ENCODE results near the gene GLB1L2. TPM values are rescaled to one million over a fixed set of nuclear protein-coding genes. Genes with fewer than 3 reads are reported as not detected.

Gene GLB1L2
- total and polyA plus RNA-seq, 2 donors: 1.5 to 8.1 TPM

DNA sequence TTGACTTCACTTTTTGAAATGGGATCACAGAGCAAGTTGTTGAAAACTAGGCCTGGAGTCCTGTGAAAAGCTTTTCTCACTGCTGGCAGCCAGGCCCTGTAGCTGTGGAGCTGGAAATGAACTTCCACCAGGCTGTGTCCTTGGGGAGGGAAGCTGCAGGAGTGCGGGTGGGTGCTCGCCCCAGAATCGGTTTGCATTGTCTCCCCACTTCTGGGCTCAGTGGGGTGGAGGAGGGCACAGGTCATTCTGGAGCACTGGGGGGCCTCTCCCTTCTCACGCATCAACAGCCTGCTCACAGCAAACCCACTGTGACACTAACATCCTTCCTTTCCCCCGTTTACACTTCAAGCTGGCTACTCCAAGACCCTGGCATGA lies 15.2 kb downstream of the GLB1L2 start:
- H3K27ac ChIP-seq (ENCODE audit: low read depth): no peak overlapping the region
- no peak overlapping the region for H3K4me3 ChIP-seq (ENCODE audit: low read depth, low read length)
- no peaks in the 10 kb centered on the region for H3K36me3 ChIP-seq (ENCODE audit: insufficient read depth)
- 80% methylated on average over 5 of the region's 5 CpGs for WGBS
- no peaks in the 10 kb centered on the region for H3K4me1 ChIP-seq (ENCODE audit: insufficient read depth)
- DNase-seq (ENCODE audit: extremely low spot score): no peak

DNA sequence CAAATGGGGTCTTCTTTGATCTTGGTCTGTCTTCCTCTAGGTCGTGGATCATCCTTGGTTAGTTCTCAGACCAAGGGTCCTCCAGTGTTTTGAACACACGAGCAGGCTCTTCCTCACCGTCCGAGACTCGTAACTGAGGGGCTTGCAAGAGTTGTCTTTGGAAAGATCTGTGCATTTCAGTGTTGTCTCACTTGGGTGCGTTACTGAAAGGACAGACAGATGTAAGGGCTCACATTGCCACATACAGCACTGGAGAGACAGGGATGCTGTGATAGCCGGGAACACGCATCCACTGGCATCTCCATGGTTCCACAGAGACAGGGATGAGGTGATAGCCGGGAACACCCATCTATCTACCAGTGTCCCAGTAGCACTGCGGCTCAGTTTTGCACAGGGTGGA lies 15.7 kb downstream of the GLB1L2 start:
- H3K4me1 ChIP-seq (ENCODE audit: insufficient read depth): no peaks in the 10 kb centered on the region
- H3K27ac ChIP-seq (ENCODE audit: low read depth): no peak overlapping the region
- 85% methylated on average over 10 of the region's 10 CpGs for WGBS
- no peak for DNase-seq (ENCODE audit: extremely low spot score)
- H3K36me3 ChIP-seq (ENCODE audit: insufficient read depth): no peaks in the 10 kb centered on the region
- no peak overlapping the region for H3K4me3 ChIP-seq (ENCODE audit: low read depth, low read length)

DNA sequence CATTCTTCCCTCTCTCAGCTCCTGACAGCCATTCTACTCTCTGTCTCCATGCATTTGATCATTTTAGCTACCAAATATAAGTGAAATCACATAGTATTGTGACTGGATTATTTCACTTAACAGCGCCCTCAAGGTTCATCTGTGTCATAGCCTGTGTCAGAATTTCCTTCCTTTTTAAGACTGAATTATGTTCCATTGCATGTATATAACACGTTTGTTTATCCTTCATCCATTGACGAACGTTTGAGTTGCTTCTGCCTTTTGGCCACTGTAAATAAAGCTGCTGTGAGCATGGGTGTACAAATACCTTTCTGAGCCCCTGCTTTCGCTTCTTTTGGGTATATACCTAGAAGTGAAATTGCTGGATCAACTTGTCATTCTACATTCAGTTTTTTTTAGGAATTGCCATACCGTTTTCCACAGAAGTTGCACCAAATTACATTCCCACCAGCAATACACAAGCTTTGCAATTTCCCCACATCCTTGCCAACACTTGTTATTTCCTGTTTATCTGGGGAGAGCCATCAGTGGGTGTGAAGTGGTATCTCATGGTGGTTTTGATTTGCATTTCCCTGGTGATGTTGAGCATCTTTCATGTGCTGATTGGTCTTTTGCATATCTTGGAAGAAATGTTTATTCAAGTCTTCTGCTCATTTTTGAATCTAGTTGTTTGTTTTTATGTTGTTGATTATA lies 17.5 kb downstream of the GLB1L2 start:
- no peak for DNase-seq (ENCODE audit: extremely low spot score)
- H3K27ac ChIP-seq (ENCODE audit: low read depth): no peak overlapping the region
- H3K4me1 ChIP-seq (ENCODE audit: insufficient read depth): no peaks in the 10 kb centered on the region
- H3K36me3 ChIP-seq (ENCODE audit: insufficient read depth): no peaks in the 10 kb centered on the region
- WGBS: 69% methylated on average over 6 of the region's 6 CpGs
- H3K4me3 ChIP-seq (ENCODE audit: low read depth, low read length): no peak overlapping the region

DNA sequence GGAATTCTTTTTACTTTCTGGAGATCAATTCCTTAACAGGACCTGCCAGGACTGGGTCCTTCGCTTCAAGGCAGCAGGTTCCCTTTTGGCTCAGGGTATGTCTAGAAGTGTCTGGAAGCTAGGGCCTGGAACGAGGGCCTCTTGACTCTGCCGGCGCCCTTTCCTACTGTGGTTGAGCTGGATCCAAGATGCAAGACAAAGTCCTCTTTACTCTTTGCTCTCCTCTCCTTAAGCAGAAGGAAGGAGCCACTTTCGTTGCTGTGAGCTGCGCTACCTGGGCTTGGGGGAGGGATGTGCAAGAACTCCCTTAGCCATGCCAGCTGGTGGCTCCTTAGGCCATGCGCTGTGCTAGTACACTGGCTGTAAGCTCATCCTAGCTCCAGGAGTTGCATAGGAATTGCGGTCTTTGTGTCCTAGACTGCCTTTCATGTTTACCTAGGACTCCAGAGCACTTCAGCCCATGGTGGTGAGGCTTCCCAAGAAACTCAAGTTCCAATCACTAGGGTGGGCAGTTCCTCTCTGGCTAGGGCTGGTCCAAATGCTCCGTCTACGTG lies 18.1 kb downstream of the GLB1L2 start:
- Histone ChIP-seq H3K36me3 (ENCODE audit: insufficient read depth) (no peaks in the 10 kb centered on the region), H3K4me1 (ENCODE audit: insufficient read depth) (no peaks in the 10 kb centered on the region), H3K27ac (ENCODE audit: low read depth) (no peak overlapping the region), H3K4me3 (ENCODE audit: low read depth, low read length) (no peak overlapping the region)
- 82% methylated on average over 10 of the region's 10 CpGs for WGBS
- no peak for DNase-seq (ENCODE audit: extremely low spot score)

DNA sequence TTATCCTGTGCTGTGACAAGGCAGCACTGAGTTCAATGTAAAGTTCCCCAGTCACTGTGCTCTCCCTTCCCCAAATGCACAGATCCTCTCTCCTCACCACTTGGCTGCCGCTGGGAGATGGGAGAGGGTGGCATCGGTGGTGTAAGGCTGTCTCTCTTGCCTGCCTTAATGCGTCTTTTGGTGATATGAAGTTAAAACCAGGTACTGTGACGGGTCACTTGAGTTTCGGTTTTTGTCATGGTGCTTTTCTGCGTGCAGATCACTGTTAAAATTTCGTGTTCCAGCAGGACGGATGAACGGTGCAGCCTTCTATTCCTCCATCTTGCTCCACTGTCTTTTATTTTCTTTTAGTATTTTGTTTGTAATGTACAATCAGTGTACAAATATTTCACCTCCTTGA lies 18.6 kb downstream of the GLB1L2 start:
- H3K4me1 ChIP-seq (ENCODE audit: insufficient read depth): no peaks in the 10 kb centered on the region
- 91% methylated on average over 9 of the region's 9 CpGs for WGBS
- no peaks in the 10 kb centered on the region for H3K36me3 ChIP-seq (ENCODE audit: insufficient read depth)
- no peak overlapping the region for H3K4me3 ChIP-seq (ENCODE audit: low read depth, low read length)
- H3K27ac ChIP-seq (ENCODE audit: low read depth): no peak overlapping the region
- no peak for DNase-seq (ENCODE audit: extremely low spot score)

DNA sequence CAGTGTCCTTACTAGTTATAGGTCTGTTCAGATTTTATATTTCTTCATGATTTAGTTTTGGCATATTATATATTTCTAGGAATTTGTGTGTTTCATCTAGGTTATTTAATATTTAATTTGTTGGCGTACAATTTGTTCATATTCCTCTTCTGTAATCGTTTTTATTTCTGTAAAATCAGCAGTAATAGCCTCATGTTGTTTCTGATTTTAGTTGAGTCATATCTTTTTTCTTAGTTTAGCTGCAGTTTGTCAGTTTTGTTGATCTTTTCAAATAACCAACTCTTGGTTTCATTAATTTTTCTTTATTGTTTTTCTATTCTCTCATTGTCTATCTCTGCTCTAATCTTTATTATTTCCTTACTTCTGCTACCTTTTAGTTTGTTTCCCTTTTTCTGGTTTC lies 20.3 kb downstream of the GLB1L2 start:
- no peaks in the 10 kb centered on the region for H3K4me1 ChIP-seq (ENCODE audit: insufficient read depth)
- no peak for DNase-seq (ENCODE audit: extremely low spot score)
- WGBS: 86% methylated on average over 2 of the region's 2 CpGs
- H3K36me3 ChIP-seq (ENCODE audit: insufficient read depth): no peaks in the 10 kb centered on the region
- no peak overlapping the region for H3K4me3 ChIP-seq (ENCODE audit: low read depth, low read length)
- H3K27ac ChIP-seq (ENCODE audit: low read depth): no peak overlapping the region

DNA sequence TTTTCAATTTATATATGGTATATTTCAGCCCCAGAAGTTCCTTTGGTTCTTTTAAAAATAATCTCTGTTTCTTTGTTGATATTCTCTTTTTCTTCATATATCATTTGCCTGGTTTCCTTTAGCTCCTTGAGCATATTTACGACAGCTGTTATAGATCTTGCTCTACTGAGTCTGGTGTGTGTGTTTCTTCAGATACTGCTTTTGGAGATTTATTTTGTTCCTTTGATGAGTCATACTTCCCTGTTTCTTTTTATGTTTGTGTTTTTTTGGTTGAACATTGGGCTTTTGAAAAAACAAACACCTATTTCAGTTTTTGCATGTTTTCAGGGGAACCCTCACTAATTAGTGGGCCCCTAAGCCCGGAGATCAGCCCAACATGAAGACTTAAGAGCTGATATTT lies 23.3 kb downstream of the GLB1L2 start:
- 50% methylated on average over 2 of the region's 2 CpGs for WGBS
- no peak overlapping the region for H3K4me3 ChIP-seq (ENCODE audit: low read depth, low read length)
- DNase-seq (ENCODE audit: extremely low spot score): no peak
- no peak overlapping the region for H3K27ac ChIP-seq (ENCODE audit: low read depth)
- no peaks in the 10 kb centered on the region for H3K36me3 ChIP-seq (ENCODE audit: insufficient read depth)
- H3K4me1 ChIP-seq (ENCODE audit: insufficient read depth): no peaks in the 10 kb centered on the region

DNA sequence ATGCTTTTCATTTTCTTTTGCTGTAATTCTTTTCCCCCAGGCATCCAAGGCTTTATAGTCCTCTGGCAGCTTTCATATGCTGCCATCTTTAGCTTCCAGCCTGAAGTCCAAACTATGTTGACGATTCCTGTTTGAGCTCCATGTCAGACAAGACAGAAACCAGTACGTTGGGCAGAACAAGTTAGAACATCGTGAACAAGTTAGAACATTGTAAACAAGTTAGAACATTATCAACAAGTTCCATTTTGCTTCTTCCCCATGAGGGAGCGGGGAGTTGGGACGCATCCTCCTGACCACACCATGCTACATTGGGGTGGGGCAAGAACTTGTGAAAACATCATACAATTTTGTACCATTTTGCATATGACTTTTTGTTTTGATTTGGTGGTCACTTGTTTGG lies 23.9 kb downstream of the GLB1L2 start:
- WGBS: 68% methylated on average over 5 of the region's 5 CpGs
- no peak overlapping the region for H3K27ac ChIP-seq (ENCODE audit: low read depth)
- H3K4me1 ChIP-seq (ENCODE audit: insufficient read depth): no peaks in the 10 kb centered on the region
- no peak for DNase-seq (ENCODE audit: extremely low spot score)
- H3K4me3 ChIP-seq (ENCODE audit: low read depth, low read length): no peak overlapping the region
- H3K36me3 ChIP-seq (ENCODE audit: insufficient read depth): no peaks in the 10 kb centered on the region

DNA sequence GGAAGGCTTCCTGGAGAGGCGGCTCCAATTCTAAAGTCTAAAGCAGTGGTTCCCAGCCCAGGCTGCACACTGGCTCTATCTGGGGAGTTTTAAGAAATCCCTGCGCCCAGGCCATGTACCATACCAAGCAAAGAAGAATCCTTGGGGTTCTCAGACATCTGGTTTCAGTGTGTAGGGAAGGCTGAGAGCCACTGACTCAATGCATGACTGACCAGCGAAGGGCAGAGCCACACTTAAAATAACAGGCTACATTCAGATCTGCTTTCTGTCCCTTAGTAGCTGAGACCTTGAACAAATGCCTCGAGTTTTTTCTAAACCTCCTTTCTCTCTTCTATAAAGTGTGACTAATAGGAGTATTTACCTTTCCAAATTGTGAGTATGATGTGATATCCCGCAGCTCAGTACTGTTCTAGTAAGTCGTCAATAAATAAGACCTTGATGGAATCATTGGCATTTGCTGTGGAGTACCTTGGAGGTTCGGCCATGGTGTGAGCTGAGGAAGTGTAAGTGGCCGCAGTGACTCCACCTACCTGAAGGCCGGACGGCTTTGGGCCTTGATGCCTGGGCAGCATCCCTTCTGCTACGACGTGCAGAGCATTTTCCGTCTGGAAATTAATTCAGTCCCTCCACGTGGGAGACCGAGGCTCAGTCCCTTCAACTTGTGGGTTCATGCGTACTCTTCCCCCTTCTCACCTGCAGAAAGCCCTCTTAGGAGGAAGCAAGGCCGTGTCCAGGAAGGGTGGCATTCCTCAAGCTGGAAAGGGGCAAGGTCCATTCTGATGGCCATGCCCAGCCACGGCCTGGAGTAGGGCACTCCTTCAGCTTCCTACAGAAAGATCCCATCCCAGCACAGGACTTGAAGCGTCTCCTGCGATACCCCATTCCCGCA lies 25.1 kb downstream of the GLB1L2 start:
- Histone ChIP-seq H3K4me3 (ENCODE audit: low read depth, low read length) (no peak overlapping the region), H3K27ac (ENCODE audit: low read depth) (no peak overlapping the region), H3K36me3 (ENCODE audit: insufficient read depth) (no peaks in the 10 kb centered on the region), H3K4me1 (ENCODE audit: insufficient read depth) (no peaks in the 10 kb centered on the region)
- no peak for DNase-seq (ENCODE audit: extremely low spot score)
- 91% methylated on average over 21 of the region's 21 CpGs for WGBS

DNA sequence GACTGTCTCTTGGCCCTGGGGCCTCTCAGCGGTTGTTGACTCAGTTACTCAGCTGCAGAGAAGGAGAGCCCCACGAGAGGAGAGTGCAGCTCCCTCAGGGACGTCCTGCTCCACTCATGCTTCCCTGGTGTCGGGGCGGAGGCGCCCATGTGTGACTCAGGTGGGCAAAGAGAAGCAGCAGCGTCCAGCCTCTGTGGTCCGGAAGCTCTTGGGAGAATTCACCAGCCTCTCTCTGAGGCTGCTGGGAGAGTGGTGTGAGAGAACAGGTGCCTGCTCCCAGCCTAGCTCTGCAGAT lies 25.7 kb downstream of the GLB1L2 start:
- WGBS: 89% methylated on average over 8 of the region's 8 CpGs
- Histone ChIP-seq H3K27ac (ENCODE audit: low read depth) (no peak overlapping the region), H3K4me1 (ENCODE audit: insufficient read depth) (no peaks in the 10 kb centered on the region), H3K4me3 (ENCODE audit: low read depth, low read length) (no peak overlapping the region), H3K36me3 (ENCODE audit: insufficient read depth) (no peaks in the 10 kb centered on the region)
- DNase-seq (ENCODE audit: extremely low spot score): no peak

DNA sequence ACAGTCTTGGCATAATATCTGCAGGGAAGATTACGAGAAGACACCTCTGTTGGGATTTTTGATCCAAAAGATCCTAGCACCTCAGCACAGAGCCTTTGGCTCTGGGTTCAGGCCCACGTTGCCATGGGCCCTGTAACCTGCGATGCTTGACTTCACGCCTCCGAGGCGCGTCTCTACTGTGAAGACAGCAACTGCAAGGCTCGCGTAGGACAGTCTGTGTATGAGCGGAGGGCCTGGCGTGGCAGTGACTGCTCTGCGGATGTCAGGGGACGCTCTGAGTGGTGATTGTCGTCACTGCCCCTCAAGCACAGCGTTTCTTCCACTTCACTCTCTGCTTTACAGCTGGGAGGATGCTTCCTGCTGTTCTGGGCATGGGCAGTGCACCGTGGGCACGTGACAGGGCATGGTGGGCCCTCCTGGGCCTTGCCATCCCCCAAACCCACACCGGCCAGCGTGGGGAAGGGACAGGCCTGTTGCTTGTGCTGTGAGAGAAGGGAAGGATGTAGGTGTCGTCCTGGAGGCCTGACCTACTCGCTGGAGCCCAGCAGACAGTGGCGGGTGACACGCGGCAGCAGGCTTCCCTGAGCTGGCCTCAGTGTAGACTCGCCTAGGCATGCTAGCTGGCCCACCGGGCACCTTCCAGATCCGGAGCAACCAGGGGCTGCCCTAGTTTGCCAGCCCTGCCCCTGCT lies 26.5 kb downstream of the GLB1L2 start:
- H3K4me1 ChIP-seq (ENCODE audit: insufficient read depth): no peaks in the 10 kb centered on the region
- 88% methylated on average over 27 of the region's 27 CpGs for WGBS
- no peaks in the 10 kb centered on the region for H3K36me3 ChIP-seq (ENCODE audit: insufficient read depth)
- no peak for DNase-seq (ENCODE audit: extremely low spot score)
- H3K27ac ChIP-seq (ENCODE audit: low read depth): no peak overlapping the region
- no peak overlapping the region for H3K4me3 ChIP-seq (ENCODE audit: low read depth, low read length)

DNA sequence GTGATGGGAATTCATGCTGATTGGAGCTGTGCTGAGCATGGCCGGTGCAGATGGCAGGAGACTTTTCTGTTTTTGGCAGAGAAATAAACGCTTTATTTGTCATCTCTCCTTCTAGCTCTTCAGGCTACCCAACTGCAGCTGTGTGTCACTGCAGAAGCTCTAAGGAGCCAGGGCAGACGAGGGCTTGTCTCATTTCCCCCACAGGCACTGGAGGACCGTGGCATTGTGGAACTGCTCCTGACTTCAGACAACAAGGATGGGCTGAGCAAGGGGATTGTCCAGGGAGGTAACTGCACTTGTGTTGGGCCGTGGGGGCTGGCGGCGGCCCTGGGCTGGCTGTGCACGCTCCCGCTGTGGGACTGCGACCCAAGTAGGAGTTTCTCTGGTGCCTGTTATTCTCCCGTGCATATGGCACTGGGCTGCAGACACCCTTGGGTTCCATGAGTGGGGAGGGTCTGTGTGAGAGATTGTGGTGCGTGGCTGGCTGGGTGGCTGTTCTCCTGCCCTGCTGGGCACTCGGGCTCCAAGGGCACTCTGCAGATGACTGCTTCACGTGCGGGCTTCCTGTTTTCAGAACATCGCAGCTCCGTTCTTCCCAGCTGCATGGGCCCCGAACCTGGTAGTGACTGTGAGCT lies 27.2 kb downstream of the GLB1L2 start:
- no peak for DNase-seq (ENCODE audit: extremely low spot score)
- no peak overlapping the region for H3K4me3 ChIP-seq (ENCODE audit: low read depth, low read length)
- H3K27ac ChIP-seq (ENCODE audit: low read depth): no peak overlapping the region
- H3K4me1 ChIP-seq (ENCODE audit: insufficient read depth): no peaks in the 10 kb centered on the region
- H3K36me3 ChIP-seq (ENCODE audit: insufficient read depth): no peaks in the 10 kb centered on the region
- WGBS: 89% methylated on average over 18 of the region's 18 CpGs

DNA sequence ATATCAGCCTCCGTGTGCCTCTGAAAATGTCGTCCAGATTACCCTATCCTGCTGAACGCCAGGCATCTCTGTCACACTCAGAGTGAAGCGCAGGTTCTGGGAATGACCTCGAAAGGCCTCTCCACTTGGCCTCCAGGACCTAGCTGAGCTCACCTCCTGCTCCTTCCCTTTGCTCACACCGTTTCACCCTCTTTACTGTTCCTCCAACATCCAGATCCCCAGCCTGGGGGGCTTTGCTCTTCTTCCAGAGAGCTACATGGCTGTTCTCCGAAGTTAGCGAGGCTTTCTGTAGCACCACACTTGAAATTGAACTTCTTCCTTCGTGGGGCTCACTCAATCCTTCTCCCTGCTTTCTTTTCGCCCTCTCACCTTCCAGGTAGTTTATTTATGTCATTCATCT lies 27.9 kb downstream of the GLB1L2 start:
- Histone ChIP-seq H3K4me1 (ENCODE audit: insufficient read depth) (no peaks in the 10 kb centered on the region), H3K36me3 (ENCODE audit: insufficient read depth) (no peaks in the 10 kb centered on the region), H3K4me3 (ENCODE audit: low read depth, low read length) (no peak overlapping the region), H3K27ac (ENCODE audit: low read depth) (no peak overlapping the region)
- DNase-seq (ENCODE audit: extremely low spot score): no peak
- WGBS: 88% methylated on average over 10 of the region's 10 CpGs

Measured in urinary bladder (tissue), 4 donors.